Common myeloid progenitor, CD34-positive (primary cell): ENCODE results near the gene PCDHGA10.
A peak's percentile ranks its signal among the peaks of the same experiment; 100 is the strongest.
"Not testable (repeated sequence)": the region's sequence is repeated elsewhere in the genome, so short reads cannot be mapped to it uniquely, and the experiment has no call there.

ENCODE experiments used
- CTCF ChIA-PET: fragments of 350-600 bp; sonication (Branson Sonifier 250); formaldehyde crosslinking; loops from one replicate; lab custom pipeline; 2021; ENCODE audit warnings: antibody characterized with exemption; lab: Charles Lee
- POLR2A ChIA-PET: fragments of 350-600 bp; sonication (Branson Sonifier 250); formaldehyde crosslinking; loops from one replicate; lab custom pipeline; 2021; ENCODE audit warnings: antibody characterized with exemption; lab: Charles Lee
- DNase-seq, 3 donors: peaks; one replicate each; pipeline versions ENCODE4 v3.0.0 to v3.0.0-alpha.2; 2013
- H3K27ac ChIP-seq, 2 experiments: 1 replicate in 1 of 2; 2 replicates in 1 of 2; pipeline ENCODE4 v1.7.0; 2013; ENCODE audit warnings: inconsistent platforms in 2 of 2, low read length in 2 of 2, mild to moderate bottlenecking in 2 of 2, low read depth in 1 of 2, moderate library complexity in 1 of 2; ENCODE audit not compliant: severe bottlenecking in 2 of 2, insufficient read depth in 1 of 2, poor library complexity in 1 of 2
- H3K27me3 ChIP-seq, 5 experiments: replicated peaks in 2 of 5; 1 replicate in 3 of 5; 2 replicates in 2 of 5; pipeline versions ENCODE4 v1.6.1 to v1.7.0; 2013; ENCODE audit warnings: low read length in 4 of 5, mild to moderate bottlenecking in 2 of 5, moderate library complexity in 2 of 5, inconsistent platforms in 1 of 5; ENCODE audit not compliant: insufficient read depth in 5 of 5, control insufficient read depth in 4 of 5
- H3K36me3 ChIP-seq, 4 experiments: 1 replicate in 2 of 4; 2 replicates in 2 of 4; pipeline versions ENCODE4 v1.6.1 to v1.7.0; 2013; ENCODE audit warnings: low read length in 3 of 4, control low read depth in 1 of 4, mild to moderate bottlenecking in 1 of 4; ENCODE audit not compliant: control insufficient read depth in 4 of 4, insufficient read depth in 4 of 4
- H3K4me1 ChIP-seq, 4 experiments: 1 replicate in 3 of 4; 2 replicates in 1 of 4; pipeline versions ENCODE4 v1.6.1 to v1.7.1; 2013; ENCODE audit warnings: low read length in 3 of 4, mild to moderate bottlenecking in 3 of 4, control low read depth in 1 of 4, inconsistent platforms in 1 of 4, moderate library complexity in 1 of 4; ENCODE audit not compliant: control insufficient read depth in 4 of 4, insufficient read depth in 4 of 4; ENCODE audit errors: control extremely low read depth in 1 of 4
- H3K4me3 ChIP-seq, 7 experiments: 1 replicate in 4 of 7; 2 replicates in 3 of 7; pipeline versions ENCODE4 v1.5.1 to v1.7.0; 2013; ENCODE audit warnings: mild to moderate bottlenecking in 7 of 7, low read length in 6 of 7, moderate library complexity in 6 of 7, inconsistent platforms in 2 of 7, low read depth in 2 of 7, control low read depth in 1 of 7; ENCODE audit not compliant: insufficient read depth in 4 of 7, control insufficient read depth in 1 of 7; ENCODE audit errors: extremely low read depth in 1 of 7
- H3K9me3 ChIP-seq, 5 experiments: 1 replicate in 4 of 5; 2 replicates in 1 of 5; pipeline versions ENCODE4 v1.6.1 to v1.7.1; 2013; ENCODE audit warnings: low read length in 4 of 5, mild to moderate bottlenecking in 2 of 5, inconsistent platforms in 1 of 5, low read depth in 1 of 5, moderate library complexity in 1 of 5; ENCODE audit not compliant: control insufficient read depth in 4 of 5, insufficient read depth in 2 of 5; ENCODE audit errors: control extremely low read depth in 1 of 5
- WGBS: methylation state at CpG from one replicate; pipeline ENCODE4 v1.1.5; 2013; ENCODE audit not compliant: insufficient coverage; 5-methylcytosine and 5-hydroxymethylcytosine counted together

The PCDHGA10 gene

GRCh38 chr5:141393267-141393666 is 19.5 kb upstream of the PCDHGA10 start:
- H3K27me3 ChIP-seq: peaks cover 13 to 73% (median 35%) of the 10 kb centered on the region in 5 experiments
- no peaks in the 10 kb centered on the region for H3K4me1 ChIP-seq
- POLR2A ChIA-PET: no interaction called here
- 30% methylated on average over 17 of the region's 21 CpGs for WGBS
- H3K36me3 ChIP-seq: peaks cover 0 to 8% (median 0%) of the 10 kb centered on the region in 4 experiments
- H3K4me3 ChIP-seq: peak overlapping the region in 1 of 7 experiments; percentile 28
- no peak overlapping the region for H3K27ac ChIP-seq
- DNase-seq: no peak
- CTCF ChIA-PET: interaction anchor here (1.3 kb wide), 1 partner anchor 165 kb away, joined by 4 read pairs; no protein-coding TSS in a partner anchor
- H3K9me3 ChIP-seq: peaks cover 3 to 73% (median 52%) of the 10 kb centered on the region in 5 experiments

- DNase-seq, H3K4me3 ChIP-seq, POLR2A ChIA-PET, H3K27ac ChIP-seq, H3K36me3 ChIP-seq, H3K4me1 ChIP-seq: not testable (repeated sequence)
- Histone ChIP-seq H3K9me3 (peaks cover 3 to 72% (median 52%) of the 10 kb centered on the region in 5 experiments), H3K27me3 (peaks cover 12 to 73% (median 33%) of the 10 kb centered on the region in 5 experiments)
- CTCF ChIA-PET: interaction anchor here (1.1 to 4.1 kb wide), 3 partner anchors 19 to 118 kb away, joined by 3 to 17 read pairs (median 9); partner anchors contain the start of genes PCDHGA10 and TAF7
- 32% methylated on average over 26 of the region's 53 CpGs for WGBS
These were observed 18.2 kb upstream of the PCDHGA10 start for GRCh38 chr5:141394401-141395187.

- H3K36me3 ChIP-seq, POLR2A ChIA-PET, H3K27ac ChIP-seq, H3K4me1 ChIP-seq: not testable (repeated sequence)
- Histone ChIP-seq H3K4me3 (peak within 1 kb of the TSS in 5 of 7 experiments; percentile 29 to 71 (median 48)), H3K27me3 (peaks cover 22 to 70% (median 31%) of the 10 kb centered on the region in 5 experiments), H3K9me3 (peaks cover 8 to 69% (median 52%) of the 10 kb centered on the region in 5 experiments)
- 4% methylated on average over 9 of the region's 43 CpGs for WGBS
- CTCF ChIA-PET: interaction anchor here (0.6 to 4.1 kb wide), 14 partner anchors 9 to 166 kb away, joined by 3 to 20 read pairs (median 4); partner anchors contain the start of genes PCDHGA10, PCDHGA11, PCDHGB3 and PCDHGB6
- peak; percentile 43 to 81 (median 79) for DNase-seq
These were observed 14.8 kb upstream of the PCDHGA10 start, which contains the start of gene PCDHGB5 for GRCh38 chr5:141397756-141398551. TSS of gene PCDHGB5 (plus strand) at chr5:141397947. CDS start at chr5:141398128, 181 bp downstream.

GRCh38 chr5:141398608-141399007 is 14.2 kb upstream of the PCDHGA10 start:
- no peak overlapping the region for H3K27ac ChIP-seq
- DNase-seq: no peak
- POLR2A ChIA-PET: no interaction called here
- WGBS: 27% methylated on average over 14 of the region's 15 CpGs
- CTCF ChIA-PET: interaction anchor here (0.6 to 4.1 kb wide), 6 partner anchors 8 to 164 kb away, joined by 3 to 20 read pairs (median 10); partner anchors contain the start of genes PCDHGA10, PCDHGA11, PCDHGB3 and PCDHGB6
- H3K36me3 ChIP-seq: no peaks in the 10 kb centered on the region
- peak overlapping the region in 1 of 7 experiments; percentile 28 for H3K4me3 ChIP-seq
- peaks cover 24 to 70% (median 28%) of the 10 kb centered on the region in 5 experiments for H3K27me3 ChIP-seq
- no peaks in the 10 kb centered on the region for H3K4me1 ChIP-seq
- H3K9me3 ChIP-seq: peaks cover 8 to 69% (median 52%) of the 10 kb centered on the region in 5 experiments

GRCh38 chr5:141399555-141400258 is 13.1 kb upstream of the PCDHGA10 start:
- no peaks in the 10 kb centered on the region for H3K4me1 ChIP-seq
- POLR2A ChIA-PET: no interaction called here
- H3K9me3 ChIP-seq: peaks cover 8 to 68% (median 54%) of the 10 kb centered on the region in 5 experiments
- DNase-seq: no peak
- peaks cover 26 to 70% (median 32%) of the 10 kb centered on the region in 5 experiments for H3K27me3 ChIP-seq
- H3K27ac ChIP-seq: no peak overlapping the region
- 25% methylated on average over 59 of the region's 61 CpGs for WGBS
- H3K36me3 ChIP-seq: no peaks in the 10 kb centered on the region
- CTCF ChIA-PET: interaction anchor here (1.1 to 4.1 kb wide), 6 partner anchors 13 to 165 kb away, joined by 3 to 15 read pairs (median 4); partner anchors contain the start of genes PCDHGA10, PCDHGA11, PCDHGB3 and PCDHGB4
- no peak overlapping the region for H3K4me3 ChIP-seq

GRCh38 chr5:141402553-141403243 is 10.1 kb upstream of the PCDHGA10 start, which contains the start of gene PCDHGA9:
TSS of gene PCDHGA9 (plus strand) at chr5:141402778. CDS start at chr5:141402953, 175 bp downstream.
- WGBS: 19% methylated on average over 26 of the region's 27 CpGs
- Histone ChIP-seq H3K9me3 (peaks cover 7 to 68% (median 50%) of the 10 kb centered on the region in 5 experiments), H3K4me3 (peak within 1 kb of the TSS in 3 of 7 experiments; percentile 7 to 42 (median 11)), H3K36me3 (no peaks in the 10 kb centered on the region), H3K27me3 (peaks cover 28 to 83% (median 37%) of the 10 kb centered on the region in 5 experiments), H3K4me1 (no peaks in the 10 kb centered on the region), H3K27ac (no peak within 1 kb of the TSS)
- ChIA-PET CTCF (interaction anchor here (0.7 to 1.2 kb wide), 4 partner anchors 14 to 161 kb away, joined by 3 to 5 read pairs (median 4); partner anchors contain the start of gene PCDHGB7), POLR2A (no interaction called here)
- peak in 2 of 3 donors; percentile 45 to 51 for DNase-seq
